Endothelial cell of umbilical vein (primary cell): Measurements from ENCODE around the gene CD79B. TPM values are rescaled to one million over a fixed set of nuclear protein-coding genes. Genes with fewer than 3 reads are reported as not detected.
"Not testable (repeated sequence)": the region's sequence is repeated elsewhere in the genome, so short reads cannot be mapped to it uniquely, and the experiment has no call there.

Experiments
- BruUV-seq: library from RNA; stranded (reverse); fragments of 400-500 nt; replicated peaks from 2 replicates; lab custom pipeline; 2021; lab: Mats Ljungman, UMichigan
- CTCF ChIA-PET: fragments of 300-600, 350-600 bp; sonication (Branson Sonifier 250); formaldehyde crosslinking; loops from one replicate; lab custom pipeline; 2021; ENCODE audit warnings: antibody characterized with exemption, inconsistent platforms; lab: Charles Lee
- POLR2A ChIA-PET: fragments of 300-600, 350-600 bp; sonication (Branson Sonifier 250); formaldehyde crosslinking; loops from one replicate; lab custom pipeline; 2021; ENCODE audit warnings: antibody characterized with exemption, inconsistent platforms; lab: Charles Lee
- DNase-seq: peaks from one replicate; pipeline ENCODE4 v3.0.0-alpha.2; 2011; ENCODE audit warnings: low read depth, low spot score
- FAIRE-seq: peaks from 2 replicates; lab custom pipeline; 2011; peaks lifted over from hg19 to GRCh38; lab: Jason Lieb, UNC
- H2AFZ ChIP-seq: 2 replicates; pipeline ENCODE4 v1.6.0; 2012; ENCODE audit warnings: low read depth, low read length, control low read depth, inconsistent platforms
- H3K27ac ChIP-seq: 2 replicates; pipeline ENCODE4 v1.5.1; 2011; ENCODE audit warnings: low read depth, mild to moderate bottlenecking, control low read depth, low read length, moderate library complexity; ENCODE audit not compliant: insufficient read depth
- H3K27me3 ChIP-seq, 2 experiments: 2 replicates each; pipeline versions ENCODE4 v1.6.0 to v1.6.1; 2011; ENCODE audit warnings: low read length in 2 of 2, mixed read lengths in 1 of 2; ENCODE audit not compliant: control insufficient read depth in 2 of 2, insufficient read depth in 2 of 2
- H3K36me3 ChIP-seq, 2 experiments: 2 replicates in 1 of 2; 3 replicates in 1 of 2; pipeline ENCODE4 v1.5.1; 2011; ENCODE audit warnings: low read length in 2 of 2, mild to moderate bottlenecking in 1 of 2, moderate library complexity in 1 of 2; ENCODE audit not compliant: control insufficient read depth in 2 of 2, insufficient read depth in 2 of 2; ENCODE audit errors: extremely low read depth in 1 of 2
- H3K4me1 ChIP-seq: 3 replicates; pipeline ENCODE4 v1.5.1; 2011; ENCODE audit warnings: mild to moderate bottlenecking, low read length; ENCODE audit not compliant: control insufficient read depth, insufficient read depth; ENCODE audit errors: extremely low read depth
- H3K4me2 ChIP-seq: 2 replicates; pipeline ENCODE4 v1.6.1; 2011; ENCODE audit warnings: low read length, control low read depth, mixed read lengths; ENCODE audit not compliant: insufficient read depth
- H3K4me3 ChIP-seq, 3 experiments: fragments of 200-600 bp in 1 of 3; sonication (generic), shearing (Covaris generic) in 1 of 3; replicated peaks in 1 of 3; 2 replicates each; pipeline ENCODE4 v1.5.1; 2011 to 2016; ENCODE audit warnings: control low read depth in 3 of 3, low read length in 3 of 3, mild to moderate bottlenecking in 2 of 3, inconsistent platforms in 1 of 3, low read depth in 1 of 3, moderate library complexity in 1 of 3; ENCODE audit not compliant: insufficient read depth in 1 of 3
- H3K79me2 ChIP-seq: 2 replicates; pipeline ENCODE4 v1.6.0; 2012; ENCODE audit warnings: low read length, inconsistent platforms; ENCODE audit not compliant: control insufficient read depth, insufficient read depth
- H3K9ac ChIP-seq: replicated peaks from 2 replicates; pipeline ENCODE3; 2011; ENCODE audit warnings: low read length, control low read depth; ENCODE audit not compliant: insufficient read depth; ENCODE audit errors: extremely low read depth
- H3K9me1 ChIP-seq: replicated peaks from 3 replicates; pipeline ENCODE4 v1.6.0; 2011; ENCODE audit warnings: mild to moderate bottlenecking, low read length; ENCODE audit not compliant: control insufficient read depth, insufficient read depth; ENCODE audit errors: extremely low read depth
- H3K9me3 ChIP-seq: replicated peaks from 2 replicates; pipeline ENCODE4 v1.5.1; 2012; ENCODE audit warnings: low read length, inconsistent platforms; ENCODE audit not compliant: control insufficient read depth, insufficient read depth
- H4K20me1 ChIP-seq: replicated peaks from 2 replicates; pipeline ENCODE3; 2011; ENCODE audit warnings: mild to moderate bottlenecking, low read length; ENCODE audit not compliant: control insufficient read depth, insufficient read depth; ENCODE audit errors: extremely low read depth
- EZH2 ChIP-seq: IDR thresholded peaks from 2 replicates; pipeline ENCODE4 v1.6.1; 2012; ENCODE audit warnings: borderline replicate concordance, low read depth, mild to moderate bottlenecking, moderate library complexity, low read length, inconsistent platforms; ENCODE audit not compliant: severe bottlenecking
- FOS ChIP-seq: IDR thresholded peaks from 2 replicates; pipeline ENCODE4 v1.6.1; 2011; ENCODE audit warnings: mild to moderate bottlenecking, low read length, moderate library complexity, borderline replicate concordance; ENCODE audit not compliant: insufficient read depth
- GATA2 ChIP-seq: IDR thresholded peaks from 2 replicates; pipeline ENCODE4 v1.7.0; 2011; ENCODE audit warnings: low read depth, mild to moderate bottlenecking, moderate library complexity, mixed read lengths, low read length; ENCODE audit not compliant: insufficient read length, insufficient read depth
- JUN ChIP-seq: IDR thresholded peaks from 2 replicates; pipeline ENCODE4 v1.6.1; 2011; ENCODE audit warnings: borderline replicate concordance, low read depth; ENCODE audit not compliant: insufficient read length, insufficient read depth
- MYC ChIP-seq: IDR thresholded peaks from one replicate; pipeline ENCODE4 v1.6.1; 2011; ENCODE audit warnings: mild to moderate bottlenecking, low read depth, low read length
- POLR2A ChIP-seq: IDR thresholded peaks from 2 replicates; pipeline ENCODE4 v1.6.1; 2012; ENCODE audit warnings: low read depth, mild to moderate bottlenecking, control low read depth, low read length
- POLR2AphosphoS5 ChIP-seq: IDR thresholded peaks from 2 replicates; pipeline ENCODE4 v1.6.1; 2012; ENCODE audit warnings: low read depth, mild to moderate bottlenecking, control low read depth, low read length, moderate library complexity; ENCODE audit not compliant: insufficient read depth
- dilution Hi-C: fragments of 300-500 bp; cut with MboI; formaldehyde crosslinking; loops from one replicate; pipeline ENCODE4 v1.15.0; 2019; ENCODE audit warnings: low sequenced_read_pairs; ENCODE audit not compliant: extremely low pct_ligation_motif_present
- intact Hi-C: fragments of 100-400 bp; cut with micrococcal nuclease; formaldehyde crosslinking; loops from one replicate; pipeline ENCODE4 v1.10.0; 2022
- polyA plus RNA-seq, 4 experiments: library from polyadenylated mRNA; depleted of rRNA in 3 of 4; stranded (reverse) in 3 of 4; unstranded in 1 of 4; fragments of >200 nt; gene quantifications; 2 replicates each; pipeline versions ENCODE4 v1.2.1 to v1.2.3, GENCODE V29; 2011 to 2012; ENCODE audit warnings: missing spikeins in 1 of 4
- total RNA-seq: library from RNA; stranded (reverse); gene quantifications from 2 replicates; pipeline ENCODE4 v1.2.3, GENCODE V29; 2021

The CD79B gene
- total and polyA plus RNA-seq, 2 donors (not counting 3 experiments of a cell fraction or from before 2014, with no cell fraction given) = 2.1 to 3.9 TPM

- Histone ChIP-seq H4K20me1 (no peaks in the 10 kb centered on the region), H3K9me1 (no peaks in the 10 kb centered on the region), H2AFZ (no peak overlapping the region), H3K27me3 (no peaks in the 10 kb centered on the region), H3K79me2 (no peaks in the 10 kb centered on the region), H3K4me1 (peaks cover 3% of the 10 kb centered on the region), H3K27ac (no peak overlapping the region), H3K36me3 (no peaks in the 10 kb centered on the region), H3K4me2 (no peak overlapping the region), H3K9ac (no peak overlapping the region), H3K9me3 (no peaks in the 10 kb centered on the region), H3K4me3 (no peak overlapping the region)
- no peak for TF ChIP-seq EZH2
- no peak for TF ChIP-seq POLR2A
- no peak for TF ChIP-seq GATA2
- TF ChIP-seq FOS = no peak
- TF ChIP-seq JUN = no peak
- intact Hi-C loops (no loop called here), dilution Hi-C loops (no loop called here)
- BruUV-seq = no TSS peak
- FAIRE-seq (no peak), DNase-seq (no peak)
- CTCF ChIA-PET = interaction anchor here (2.1 kb wide), 1 partner anchor 20 kb away, joined by 6 read pairs; no protein-coding TSS in a partner anchor
- POLR2A ChIA-PET = no interaction called here
These were observed 6.0 kb downstream of the CD79B start for GRCh38 chr17:63926164-63926563.

- ChIA-PET CTCF (interaction anchor here (0.8 to 2.6 kb wide), 3 partner anchors 21 to 208 kb away, joined by 3 to 7 read pairs (median 6); no protein-coding TSS in a partner anchor), POLR2A (no interaction called here)
- Histone ChIP-seq H3K4me2 (no peak overlapping the region), H3K4me3 (no peak overlapping the region), H3K4me1 (no peaks in the 10 kb centered on the region), H3K27ac (no peak overlapping the region), H4K20me1 (no peaks in the 10 kb centered on the region), H2AFZ (no peak overlapping the region), H3K9me3 (no peaks in the 10 kb centered on the region), H3K27me3 (no peaks in the 10 kb centered on the region), H3K9ac (no peak overlapping the region), H3K9me1 (no peaks in the 10 kb centered on the region), H3K36me3 (no peaks in the 10 kb centered on the region), H3K79me2 (no peaks in the 10 kb centered on the region)
- BruUV-seq = no TSS peak
- intact Hi-C loops (no loop called here), dilution Hi-C loops (no loop called here)
- TF ChIP-seq POLR2AphosphoS5 (no peak), MYC (no peak), EZH2 (no peak), GATA2 (no peak)
- no peak for DNase-seq
- FAIRE-seq = no peak
These were observed 6.5 kb downstream of the CD79B start for GRCh38 chr17:63925615-63926014.

GRCh38 chr17:63922402-63922801 is 9.7 kb downstream of the CD79B start:
- H4K20me1 ChIP-seq, H3K9me1 ChIP-seq, FAIRE-seq, H3K4me3 ChIP-seq, H2AFZ ChIP-seq, H3K4me2 ChIP-seq, H3K9ac ChIP-seq, POLR2A ChIA-PET, H3K9me3 ChIP-seq, DNase-seq, H3K4me1 ChIP-seq, H3K27ac ChIP-seq, H3K27me3 ChIP-seq, H3K36me3 ChIP-seq, intact Hi-C loops, BruUV-seq, H3K79me2 ChIP-seq, dilution Hi-C loops: not testable (repeated sequence)
- CTCF ChIA-PET = interaction anchor here (1.6 to 7.3 kb wide), 3 partner anchors 24 to 103 kb away, joined by 4 to 183 read pairs (median 10); no protein-coding TSS in a partner anchor
